ENCODE measurements around the gene RPS13.

- TF ChIP-seq CTCF (optimal IDR thresholded peaks at IDR 0.05 in 1 of 3, IDR thresholded peaks at IDR 0.05 in 1 of 3, conservative IDR thresholded peaks at IDR 0.05 in 1 of 3; ENCODE audit: extremely low read depth in 1 of 3, insufficient read depth in 2 of 3, low read length in 3 of 3) (no peak), EZH2 (IDR thresholded peaks at IDR 0.05; ENCODE audit: low read length) (no peak)
These were observed 21.2 kb upstream of the RPS13 start for GRCh38 chr11:17098658-17099057.
